Loucy (cell line): Measurements from ENCODE around the gene CENPT.

Source experiments
- H2AFZ ChIP-seq: fragments of 200-600 bp; sonication (generic); 2 replicates; pipeline ENCODE4 v1.6.0; 2016; ENCODE audit warnings: antibody characterized with exemption, mild to moderate bottlenecking, low read length, moderate library complexity
- H3F3A ChIP-seq: fragments of 200-600 bp; 2 replicates; pipeline ENCODE4 v1.6.0; 2016; ENCODE audit warnings: antibody characterized with exemption, low read depth, mild to moderate bottlenecking
- H3K27me3 ChIP-seq: fragments of 200-600 bp; sonication (generic); 2 replicates; pipeline ENCODE4 v1.6.1; 2014; ENCODE audit warnings: low read length, mild to moderate bottlenecking; ENCODE audit not compliant: insufficient read depth, poor library complexity, severe bottlenecking
- H3K36me3 ChIP-seq: fragments of 200-600 bp; sonication (generic); 2 replicates; pipeline ENCODE4 v1.6.1; 2016; ENCODE audit warnings: low read length; ENCODE audit not compliant: insufficient read depth
- H3K4me1 ChIP-seq: fragments of 200-600 bp; sonication (generic); 2 replicates; pipeline ENCODE4 v1.5.1; 2014; ENCODE audit warnings: low read length, mild to moderate bottlenecking; ENCODE audit not compliant: insufficient read depth, poor library complexity, severe bottlenecking
- H3K4me2 ChIP-seq: fragments of 200-600 bp; sonication (generic); 2 replicates; pipeline ENCODE4 v1.6.0; 2014; ENCODE audit warnings: antibody characterized with exemption, low read length, low read depth, mild to moderate bottlenecking; ENCODE audit not compliant: poor library complexity, severe bottlenecking
- H3K4me3 ChIP-seq: fragments of 200-600 bp; sonication (generic); 2 replicates; pipeline ENCODE4 v1.5.1; 2014; ENCODE audit warnings: low read length, mild to moderate bottlenecking, mixed read lengths; ENCODE audit not compliant: poor library complexity, severe bottlenecking
- H3K79me2 ChIP-seq: fragments of 200-600 bp; sonication (generic); 2 replicates; pipeline ENCODE4 v1.6.1; 2014; ENCODE audit warnings: low read length; ENCODE audit not compliant: insufficient read depth
- H3K9ac ChIP-seq: fragments of 200-600 bp; sonication (generic); 2 replicates; pipeline ENCODE4 v1.6.0; 2014; ENCODE audit warnings: mild to moderate bottlenecking, low read depth, low read length, moderate library complexity; ENCODE audit not compliant: poor library complexity, severe bottlenecking
- H3K9me2 ChIP-seq: fragments of 200-600 bp; sonication (generic); replicated peaks from 2 replicates; pipeline ENCODE4 v1.6.1; 2016; ENCODE audit warnings: low read depth, low read length, mixed read lengths
- H3K9me3 ChIP-seq: fragments of 200-600 bp; sonication (generic); 2 replicates; pipeline ENCODE4 v1.6.1; 2014; ENCODE audit warnings: mild to moderate bottlenecking, antibody characterized with exemption, low read length, low read depth; ENCODE audit not compliant: insufficient read depth
- H4K20me1 ChIP-seq: fragments of 200-600 bp; sonication (generic); 2 replicates; pipeline ENCODE4 v1.6.0; 2014; ENCODE audit warnings: antibody characterized with exemption, low read length, mild to moderate bottlenecking; ENCODE audit not compliant: insufficient read depth, poor library complexity, severe bottlenecking
- EZH2phosphoT487 ChIP-seq: fragments of 200-600 bp; IDR thresholded peaks from 2 replicates; pipeline ENCODE4 v1.6.1; 2018; ENCODE audit warnings: antibody characterized with exemption, mild to moderate bottlenecking, moderate library complexity, borderline replicate concordance
- TF ChIP-seq, protein P1 (sequence below): fragments of 200-600 bp; sonication (generic); conservative IDR thresholded peaks from 2 replicates; pipeline ENCODE4 v1.5.1; 2014; ENCODE audit warnings: mild to moderate bottlenecking, antibody characterized with exemption, low read length

Gene CENPT

GRCh38 chr16:67881621-67882161, 34.2 kb upstream of the CENPT start:
- Histone ChIP-seq H3K27me3 (no peaks in the 10 kb centered on the region), H3K36me3 (peaks cover 94% of the 10 kb centered on the region; the same call in 1 of the 2 replicates), H3K4me3 (no peak overlapping the region), H3F3A (no peaks in the 10 kb centered on the region), H3K9ac (no peak overlapping the region), H3K9me2 (no peaks in the 10 kb centered on the region), H2AFZ (no peak overlapping the region), H3K4me1 (no peaks in the 10 kb centered on the region), H3K9me3 (no peaks in the 10 kb centered on the region), H3K4me2 (no peak overlapping the region), H3K79me2 (peaks cover 8% of the 10 kb centered on the region; the same call in 1 of the 2 replicates), H4K20me1 (peaks cover 3% of the 10 kb centered on the region)
- TF ChIP-seq, protein P1, sequence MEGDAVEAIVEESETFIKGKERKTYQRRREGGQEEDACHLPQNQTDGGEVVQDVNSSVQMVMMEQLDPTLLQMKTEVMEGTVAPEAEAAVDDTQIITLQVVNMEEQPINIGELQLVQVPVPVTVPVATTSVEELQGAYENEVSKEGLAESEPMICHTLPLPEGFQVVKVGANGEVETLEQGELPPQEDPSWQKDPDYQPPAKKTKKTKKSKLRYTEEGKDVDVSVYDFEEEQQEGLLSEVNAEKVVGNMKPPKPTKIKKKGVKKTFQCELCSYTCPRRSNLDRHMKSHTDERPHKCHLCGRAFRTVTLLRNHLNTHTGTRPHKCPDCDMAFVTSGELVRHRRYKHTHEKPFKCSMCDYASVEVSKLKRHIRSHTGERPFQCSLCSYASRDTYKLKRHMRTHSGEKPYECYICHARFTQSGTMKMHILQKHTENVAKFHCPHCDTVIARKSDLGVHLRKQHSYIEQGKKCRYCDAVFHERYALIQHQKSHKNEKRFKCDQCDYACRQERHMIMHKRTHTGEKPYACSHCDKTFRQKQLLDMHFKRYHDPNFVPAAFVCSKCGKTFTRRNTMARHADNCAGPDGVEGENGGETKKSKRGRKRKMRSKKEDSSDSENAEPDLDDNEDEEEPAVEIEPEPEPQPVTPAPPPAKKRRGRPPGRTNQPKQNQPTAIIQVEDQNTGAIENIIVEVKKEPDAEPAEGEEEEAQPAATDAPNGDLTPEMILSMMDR = no peak
- no peak for TF ChIP-seq EZH2phosphoT487

GRCh38 chr16:67880584-67880983, 33.1 kb upstream of the CENPT start:
- Histone ChIP-seq H3K4me1 (peaks cover 6% of the 10 kb centered on the region), H3K27me3 (no peaks in the 10 kb centered on the region), H3K4me2 (no peak overlapping the region), H3F3A (no peaks in the 10 kb centered on the region), H3K9me2 (no peaks in the 10 kb centered on the region), H2AFZ (no peak overlapping the region), H3K36me3 (peaks cover 87% of the 10 kb centered on the region; the same call in 1 of the 2 replicates), H3K79me2 (peaks cover 19% of the 10 kb centered on the region), H4K20me1 (peaks cover 11% of the 10 kb centered on the region), H3K4me3 (no peak overlapping the region), H3K9ac (no peak overlapping the region), H3K9me3 (no peaks in the 10 kb centered on the region)
- no peak for TF ChIP-seq EZH2phosphoT487
- TF ChIP-seq, protein P1 = no peak

GRCh38 chr16:67879936-67880335, 32.4 kb upstream of the CENPT start:
- Histone ChIP-seq H3K4me3 (no peak overlapping the region), H3K79me2 (peaks cover 26% of the 10 kb centered on the region), H3K9me2 (no peaks in the 10 kb centered on the region), H3K9me3 (no peaks in the 10 kb centered on the region), H3K36me3 (peaks cover 84% of the 10 kb centered on the region; the same call in 1 of the 2 replicates), H2AFZ (no peak overlapping the region), H3F3A (no peaks in the 10 kb centered on the region), H3K9ac (no peak overlapping the region), H3K4me1 (peaks cover 12% of the 10 kb centered on the region), H3K27me3 (no peaks in the 10 kb centered on the region), H3K4me2 (no peak overlapping the region), H4K20me1 (peaks cover 17% of the 10 kb centered on the region)
- TF ChIP-seq EZH2phosphoT487 = no peak
- TF ChIP-seq, protein P1 = no peak
